Measurements from ENCODE around the gene DIPK1C. TPM values are rescaled to one million over a fixed set of nuclear protein-coding genes. Genes with fewer than 3 reads are reported as not detected.

Gene DIPK1C
- total and polyA plus RNA-seq, 10 donors, result 0.10 to 0.51 (median 0.29) TPM; not detected in 6

DNA sequence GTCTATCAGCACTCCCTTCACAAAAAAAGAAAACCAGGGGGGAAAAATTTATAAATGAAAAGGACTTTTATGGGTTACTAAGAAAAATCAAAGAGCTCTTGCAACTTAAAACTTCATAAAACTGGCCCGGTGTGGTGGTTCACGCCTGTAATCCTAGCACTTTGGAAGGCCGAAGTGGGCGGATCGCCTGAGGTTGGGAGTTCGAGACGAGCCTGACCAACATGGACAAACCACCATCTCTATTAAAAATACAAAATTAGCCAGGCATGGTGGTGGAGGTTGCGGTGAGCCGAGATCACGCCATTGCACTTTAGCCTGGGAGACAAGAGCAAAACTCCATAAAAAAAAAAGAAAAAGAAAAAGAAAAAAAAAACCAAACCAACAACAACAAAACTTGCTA lies 1.7 kb downstream of the DIPK1C start:
- no peak for DNase-seq
- TF ChIP-seq POLR2AphosphoS5 (IDR thresholded peaks at IDR 0.05), result no peak
- TF ChIP-seq, protein P1, sequence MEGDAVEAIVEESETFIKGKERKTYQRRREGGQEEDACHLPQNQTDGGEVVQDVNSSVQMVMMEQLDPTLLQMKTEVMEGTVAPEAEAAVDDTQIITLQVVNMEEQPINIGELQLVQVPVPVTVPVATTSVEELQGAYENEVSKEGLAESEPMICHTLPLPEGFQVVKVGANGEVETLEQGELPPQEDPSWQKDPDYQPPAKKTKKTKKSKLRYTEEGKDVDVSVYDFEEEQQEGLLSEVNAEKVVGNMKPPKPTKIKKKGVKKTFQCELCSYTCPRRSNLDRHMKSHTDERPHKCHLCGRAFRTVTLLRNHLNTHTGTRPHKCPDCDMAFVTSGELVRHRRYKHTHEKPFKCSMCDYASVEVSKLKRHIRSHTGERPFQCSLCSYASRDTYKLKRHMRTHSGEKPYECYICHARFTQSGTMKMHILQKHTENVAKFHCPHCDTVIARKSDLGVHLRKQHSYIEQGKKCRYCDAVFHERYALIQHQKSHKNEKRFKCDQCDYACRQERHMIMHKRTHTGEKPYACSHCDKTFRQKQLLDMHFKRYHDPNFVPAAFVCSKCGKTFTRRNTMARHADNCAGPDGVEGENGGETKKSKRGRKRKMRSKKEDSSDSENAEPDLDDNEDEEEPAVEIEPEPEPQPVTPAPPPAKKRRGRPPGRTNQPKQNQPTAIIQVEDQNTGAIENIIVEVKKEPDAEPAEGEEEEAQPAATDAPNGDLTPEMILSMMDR (IDR thresholded peaks at IDR 0.05 in 8 of 11, conservative IDR thresholded peaks at IDR 0.05 in 3 of 11), result no peak
- no peak for TF ChIP-seq POLR2A (IDR thresholded peaks at IDR 0.05)
- Histone ChIP-seq H3K27ac (no peak overlapping the region), H3K4me3 (no peak overlapping the region), H3K4me1 (peaks cover 6 to 24% (median 13%) of the 10 kb centered on the region in 6 donors), H3K36me3 (no peaks in the 10 kb centered on the region), H3K9me3 (no peaks in the 10 kb centered on the region), H3K27me3 (replicated peaks in 1 of 7) (peaks cover 7 to 75% (median 38%) of the 10 kb centered on the region in 7 donors)
- 90 to 98% (median 92%) methylated on average over 10 of the region's 10 CpGs for WGBS, 5 donors
- intact Hi-C loops (cut with DNase I; ENCODE audit: low total_unique reads), result no loop called here

DNA sequence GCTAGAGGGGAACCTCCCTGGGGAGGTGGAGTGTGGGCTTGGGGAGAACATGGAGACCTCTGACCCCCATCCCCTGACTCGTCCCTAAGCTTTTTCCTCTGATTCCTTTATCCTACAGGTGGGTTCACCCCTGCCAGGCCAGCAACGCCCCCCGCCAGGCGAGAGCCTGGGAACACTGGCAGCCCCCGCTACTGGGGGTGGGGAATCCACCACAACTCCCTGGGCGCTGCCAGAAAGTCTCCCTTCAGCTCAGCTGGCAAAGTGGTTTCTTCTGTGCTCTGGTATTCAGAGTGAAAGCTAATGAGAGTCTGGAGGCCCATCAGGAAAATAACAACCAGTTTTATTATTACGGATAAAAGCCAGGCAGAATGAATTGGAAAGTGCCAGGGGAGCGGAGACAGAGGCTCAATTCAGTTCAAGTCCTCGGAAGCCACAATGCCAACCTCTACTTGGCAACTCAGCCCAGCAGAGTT lies 2.8 kb downstream of the DIPK1C start:
- Histone ChIP-seq H3K36me3 (no peaks in the 10 kb centered on the region), H3K27me3 (replicated peaks in 1 of 7) (peaks cover 7 to 68% (median 38%) of the 10 kb centered on the region in 7 donors), H3K9me3 (no peaks in the 10 kb centered on the region), H3K4me3 (no peak overlapping the region), H3K27ac (no peak overlapping the region), H3K4me1 (peaks cover 6 to 24% (median 13%) of the 10 kb centered on the region in 6 donors)
- WGBS, 5 donors, result 84 to 97% (median 89%) methylated on average over 9 of the region's 9 CpGs
- TF ChIP-seq, protein P1 (IDR thresholded peaks at IDR 0.05 in 8 of 11, conservative IDR thresholded peaks at IDR 0.05 in 3 of 11), result no peak
- no peak for TF ChIP-seq POLR2AphosphoS5 (IDR thresholded peaks at IDR 0.05)
- TF ChIP-seq POLR2A (IDR thresholded peaks at IDR 0.05), result no peak
- intact Hi-C loops (cut with DNase I; ENCODE audit: low total_unique reads), result no loop called here
- DNase-seq, result no peak

DNA sequence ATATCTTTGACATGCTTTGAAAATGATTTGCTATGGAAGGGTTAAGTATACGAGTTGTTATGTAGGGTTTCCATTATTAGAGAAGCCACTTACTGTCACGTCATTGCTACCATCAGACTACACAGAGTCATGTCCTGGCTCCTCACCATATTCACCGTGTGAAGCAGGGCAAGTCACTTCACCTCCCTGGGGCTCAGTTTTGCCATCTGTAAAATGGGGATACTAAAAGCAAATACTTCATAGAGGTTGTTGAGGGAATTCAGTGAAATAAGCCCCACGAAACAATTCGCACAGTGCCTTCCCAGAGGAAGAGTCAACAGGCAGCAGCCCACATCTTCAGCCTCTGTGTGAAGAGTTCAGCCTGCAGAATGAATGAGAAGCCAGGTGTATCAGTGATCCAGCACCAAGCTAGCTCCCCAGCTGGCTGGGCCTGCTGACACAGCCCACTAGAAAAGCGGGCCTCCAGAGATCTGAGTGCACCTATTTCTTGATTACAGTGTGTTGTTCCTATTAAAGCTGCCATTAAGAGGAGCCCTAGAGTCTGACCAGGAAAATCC lies 3.4 kb downstream of the DIPK1C start:
- intact Hi-C loops (cut with DNase I; ENCODE audit: low total_unique reads), result no loop called here
- Histone ChIP-seq H3K36me3 (no peaks in the 10 kb centered on the region), H3K27ac (no peak overlapping the region), H3K9me3 (no peaks in the 10 kb centered on the region), H3K4me1 (peaks cover 6 to 24% (median 13%) of the 10 kb centered on the region in 6 donors), H3K4me3 (no peak overlapping the region), H3K27me3 (replicated peaks in 1 of 7) (peaks cover 7 to 65% (median 38%) of the 10 kb centered on the region in 7 donors)
- WGBS, 5 donors, result 90 to 95% (median 90%) methylated on average over 6 of the region's 6 CpGs
- DNase-seq, result no peak
- TF ChIP-seq, protein P1 (IDR thresholded peaks at IDR 0.05 in 8 of 11, conservative IDR thresholded peaks at IDR 0.05 in 3 of 11), result no peak
- TF ChIP-seq POLR2A (IDR thresholded peaks at IDR 0.05), result no peak
- TF ChIP-seq POLR2AphosphoS5 (IDR thresholded peaks at IDR 0.05), result no peak

GRCh38 chr18:74453016-74453566 lies 4.0 kb downstream of the DIPK1C start:
- Histone ChIP-seq H3K4me1 (peaks cover 6 to 23% (median 13%) of the 10 kb centered on the region in 6 donors), H3K36me3 (no peaks in the 10 kb centered on the region), H3K4me3 (no peak overlapping the region), H3K27ac (no peak overlapping the region), H3K9me3 (no peaks in the 10 kb centered on the region), H3K27me3 (replicated peaks in 1 of 7) (peaks cover 7 to 63% (median 36%) of the 10 kb centered on the region in 7 donors)
- WGBS, 5 donors, result 53 to 85% (median 77%) methylated on average over 7 of the region's 7 CpGs
- TF ChIP-seq POLR2A (IDR thresholded peaks at IDR 0.05), result no peak
- no peak for TF ChIP-seq POLR2AphosphoS5 (IDR thresholded peaks at IDR 0.05)
- TF ChIP-seq, protein P1 (IDR thresholded peaks at IDR 0.05 in 8 of 11, conservative IDR thresholded peaks at IDR 0.05 in 3 of 11), result no peak
- no peak for DNase-seq
- intact Hi-C loops (cut with DNase I; ENCODE audit: low total_unique reads), result no loop called here

Measured in spleen (tissue), 11 donors.